Measurements from ENCODE around the gene ODAPH. TPM values are rescaled to one million over a fixed set of nuclear protein-coding genes. Genes with fewer than 3 reads are reported as not detected.
"Not testable (repeated sequence)": the region's sequence is repeated elsewhere in the genome, so short reads cannot be mapped to it uniquely, and the experiment has no call there.

The ODAPH gene
- total RNA-seq, 4 donors from 2014 or later = not detected

DNA sequence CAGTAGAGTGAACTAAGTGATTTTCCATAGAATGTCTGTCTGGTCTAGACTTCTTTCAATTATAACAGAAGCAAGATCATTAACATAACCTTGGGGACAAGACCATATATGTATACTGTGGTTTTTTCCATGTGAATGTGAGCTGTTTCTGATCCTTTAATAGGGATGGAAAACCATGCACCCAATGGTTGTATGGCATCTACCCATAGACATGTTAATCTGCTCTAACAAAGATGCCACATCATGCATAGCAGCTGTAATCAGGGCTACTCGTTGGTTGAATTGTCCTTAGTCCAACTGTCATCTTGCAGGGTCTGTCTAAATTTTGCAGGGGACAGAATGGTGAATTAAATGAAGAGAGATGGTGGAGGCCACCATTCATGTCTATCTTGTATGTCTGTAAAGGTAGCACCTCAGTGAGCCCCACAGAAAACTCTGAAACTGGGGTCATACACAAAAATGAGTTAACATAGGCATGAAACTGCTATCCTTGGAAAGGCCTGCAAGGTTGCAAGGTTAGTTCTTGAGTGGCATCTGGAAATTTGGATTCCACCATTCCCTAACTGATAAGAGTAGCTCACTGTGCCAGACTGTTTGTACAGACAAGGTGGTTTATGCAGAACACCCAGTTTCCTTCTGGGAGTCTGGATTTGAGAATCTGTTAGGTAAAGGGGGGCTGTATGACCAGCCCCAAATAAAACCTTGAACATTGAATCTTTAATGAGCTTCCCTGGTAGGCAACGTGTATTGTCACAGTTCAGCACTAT, 25.1 kb upstream of the ODAPH start:
- no peak overlapping the region for H3K27ac ChIP-seq
- 98 to 100% methylated on average over 2 of the region's 2 CpGs for WGBS, 2 donors (ENCODE audit: low coverage in 1 of 2)
- in situ Hi-C loops (cut with MboI; ENCODE audit: low pct_ligation_motif_present in 1 of 4, low pct_unique_long_range_greater_than_20kb in 1 of 4, low sequenced_read_pairs in 3 of 4) (no loop called here), intact Hi-C loops (cut with DNase I; ENCODE audit: low total_unique reads) (no loop called here)
- no peak overlapping the region for H3K4me3 ChIP-seq
- no peak for DNase-seq
- no peak for TF ChIP-seq CTCF (IDR thresholded peaks at IDR 0.05)
- no peak for TF ChIP-seq POLR2AphosphoS5 (IDR thresholded peaks at IDR 0.05)
- TF ChIP-seq EP300 (IDR thresholded peaks at IDR 0.05; ENCODE audit: low read depth) = no peak
- TF ChIP-seq POLR2A (IDR thresholded peaks at IDR 0.05) = no peak
- H3K4me1 ChIP-seq = no peaks in the 10 kb centered on the region
- H3K9me3 ChIP-seq = no peaks in the 10 kb centered on the region
- peaks cover 0 to 45% (median 21%) of the 10 kb centered on the region in 4 donors for H3K36me3 ChIP-seq
- no peaks in the 10 kb centered on the region for H3K27me3 ChIP-seq

DNA sequence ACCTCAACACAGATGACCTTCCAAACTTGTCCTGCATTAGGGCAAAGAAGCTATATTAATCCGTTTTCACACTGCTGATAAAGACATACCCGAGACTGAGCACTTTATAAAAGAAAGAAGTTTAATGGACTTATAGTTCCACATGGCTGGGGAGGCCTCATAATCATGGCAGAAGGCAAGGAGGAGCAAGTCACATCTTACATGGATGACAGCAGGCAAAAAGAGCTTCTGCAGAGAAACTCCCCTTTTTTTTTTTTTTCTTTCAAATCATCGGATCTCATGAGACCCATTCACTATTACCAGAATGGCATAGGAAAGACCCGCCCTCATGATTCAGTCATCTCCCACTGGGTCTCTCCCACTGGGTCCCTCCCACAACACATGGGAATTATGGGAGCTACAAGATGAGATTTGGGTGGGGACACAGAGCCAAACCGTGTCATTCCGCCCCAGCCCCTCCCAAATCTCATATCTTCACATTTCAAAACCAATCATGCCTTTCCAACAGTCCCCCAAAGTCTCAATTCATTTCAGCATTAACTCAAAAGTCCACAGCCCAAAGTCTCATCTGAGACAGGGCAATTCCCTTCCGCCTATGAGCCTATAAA, 24.2 kb upstream of the ODAPH start:
- intact Hi-C loops (cut with DNase I; ENCODE audit: low total_unique reads); in situ Hi-C loops (cut with MboI; ENCODE audit: low pct_ligation_motif_present in 1 of 4, low pct_unique_long_range_greater_than_20kb in 1 of 4, low sequenced_read_pairs in 3 of 4); DNase-seq; H3K4me3 ChIP-seq; H3K4me1 ChIP-seq; H3K27ac ChIP-seq; H3K9me3 ChIP-seq; H3K27me3 ChIP-seq: not testable (repeated sequence)
- peaks cover 0 to 42% (median 20%) of the 10 kb centered on the region in 4 donors for H3K36me3 ChIP-seq
- 96 to 99% methylated on average over 7 of the region's 7 CpGs for WGBS, 2 donors (ENCODE audit: low coverage in 1 of 2)

DNA sequence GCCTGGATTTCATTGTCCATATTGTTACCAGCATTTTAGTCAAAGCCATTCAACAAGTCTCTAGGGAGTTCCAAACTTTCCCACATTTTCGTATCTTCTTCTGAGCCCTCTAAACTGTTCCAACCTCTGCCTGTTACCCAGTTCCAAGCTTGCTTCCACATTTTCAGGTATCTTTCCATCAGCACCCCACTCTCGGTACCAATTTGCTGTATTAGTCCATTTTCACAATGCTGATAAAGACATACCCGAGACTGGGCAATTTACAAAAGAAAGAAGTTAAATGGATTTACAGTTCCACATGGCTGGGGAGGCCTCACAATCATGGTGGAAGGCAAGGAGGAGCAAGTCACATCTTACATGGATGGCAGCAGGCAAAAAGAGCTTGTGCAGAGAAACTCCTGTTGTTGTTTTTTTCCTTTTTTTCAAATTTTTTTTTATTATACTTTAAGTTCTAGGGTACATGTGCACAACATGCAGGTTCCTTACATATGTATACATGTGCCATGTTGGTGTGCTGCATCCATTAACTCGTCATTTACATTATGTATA, 22.5 kb upstream of the ODAPH start:
- H3K27me3 ChIP-seq; H3K9me3 ChIP-seq; H3K4me1 ChIP-seq; H3K27ac ChIP-seq; H3K4me3 ChIP-seq; in situ Hi-C loops (cut with MboI; ENCODE audit: low pct_ligation_motif_present in 1 of 4, low pct_unique_long_range_greater_than_20kb in 1 of 4, low sequenced_read_pairs in 3 of 4); DNase-seq; intact Hi-C loops (cut with DNase I; ENCODE audit: low total_unique reads): not testable (repeated sequence)
- peaks cover 0 to 29% (median 14%) of the 10 kb centered on the region in 4 donors for H3K36me3 ChIP-seq
- 95 to 96% methylated on average over 4 of the region's 4 CpGs for WGBS, 2 donors (ENCODE audit: low coverage in 1 of 2)

DNA sequence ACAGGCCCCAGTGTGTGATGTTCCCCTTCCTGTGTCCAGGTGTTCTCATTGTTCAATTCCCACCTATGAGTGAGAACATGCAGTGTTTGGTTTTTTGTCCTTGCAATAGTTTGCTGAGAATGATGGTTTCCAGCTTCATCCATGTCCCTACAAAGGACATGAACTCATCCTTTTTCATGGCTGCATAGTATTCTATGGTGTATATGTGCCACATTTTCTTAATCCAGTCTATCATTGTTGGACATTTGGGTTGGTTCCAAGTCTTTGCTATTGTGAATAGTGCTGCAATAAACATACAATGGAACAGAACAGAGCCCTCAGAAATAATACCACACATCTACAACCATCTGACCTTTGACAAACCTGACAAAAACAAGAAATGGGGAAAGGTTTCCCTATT, 21.9 kb upstream of the ODAPH start:
- H3K9me3 ChIP-seq; H3K4me1 ChIP-seq; DNase-seq; H3K27me3 ChIP-seq; H3K27ac ChIP-seq; H3K4me3 ChIP-seq; in situ Hi-C loops (cut with MboI; ENCODE audit: low pct_ligation_motif_present in 1 of 4, low pct_unique_long_range_greater_than_20kb in 1 of 4, low sequenced_read_pairs in 3 of 4); intact Hi-C loops (cut with DNase I; ENCODE audit: low total_unique reads): not testable (repeated sequence)
- peaks cover 0 to 24% (median 11%) of the 10 kb centered on the region in 4 donors for H3K36me3 ChIP-seq

- DNase-seq; H3K36me3 ChIP-seq; H3K4me3 ChIP-seq; in situ Hi-C loops (cut with MboI; ENCODE audit: low pct_ligation_motif_present in 1 of 4, low pct_unique_long_range_greater_than_20kb in 1 of 4, low sequenced_read_pairs in 3 of 4); H3K27ac ChIP-seq; H3K27me3 ChIP-seq; H3K4me1 ChIP-seq; intact Hi-C loops (cut with DNase I; ENCODE audit: low total_unique reads); H3K9me3 ChIP-seq: not testable (repeated sequence)
- WGBS, 2 donors (ENCODE audit: low coverage in 1 of 2) = 91 to 92% methylated on average over 2 to 6 of the region's 6 CpGs
Observed at GRCh38 chr4:75537308-75537707, 18.6 kb upstream of the ODAPH start.

DNA sequence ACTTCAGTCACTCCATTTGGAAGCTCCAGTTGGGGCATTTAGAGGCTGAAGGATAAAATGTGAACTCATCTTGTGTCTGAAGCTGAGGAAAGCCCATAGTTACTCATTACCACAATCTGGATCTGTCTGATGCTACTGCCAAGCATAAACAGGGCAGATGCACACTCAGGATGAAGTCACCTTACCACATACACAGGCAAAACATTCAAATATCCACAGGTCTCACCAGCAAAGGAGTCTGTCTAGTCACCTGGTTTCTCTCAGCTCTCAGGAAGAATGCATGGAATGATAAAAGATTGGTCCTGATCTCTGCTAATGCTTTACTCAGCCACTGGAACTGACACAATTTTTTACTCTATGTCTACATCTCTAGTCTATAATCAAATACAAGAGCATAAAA, 13.0 kb upstream of the ODAPH start:
- no peaks in the 10 kb centered on the region for H3K36me3 ChIP-seq
- in situ Hi-C loops (cut with MboI; ENCODE audit: low pct_ligation_motif_present in 1 of 4, low pct_unique_long_range_greater_than_20kb in 1 of 4, low sequenced_read_pairs in 3 of 4) = no loop called here

GRCh38 chr4:75544220-75544619, 11.6 kb upstream of the ODAPH start:
- in situ Hi-C loops (cut with MboI; ENCODE audit: low pct_ligation_motif_present in 1 of 4, low pct_unique_long_range_greater_than_20kb in 1 of 4, low sequenced_read_pairs in 3 of 4); H3K27ac ChIP-seq; H3K4me1 ChIP-seq; intact Hi-C loops (cut with DNase I; ENCODE audit: low total_unique reads); H3K9me3 ChIP-seq; H3K36me3 ChIP-seq; DNase-seq; H3K27me3 ChIP-seq; H3K4me3 ChIP-seq: not testable (repeated sequence)
- WGBS, 2 donors (ENCODE audit: low coverage in 1 of 2) = 92 to 94% methylated on average over 5 to 8 of the region's 8 CpGs

More for the DNA sequence above, 13.0 kb upstream of the ODAPH start:
- no peak for TF ChIP-seq POLR2AphosphoS5 (IDR thresholded peaks at IDR 0.05)
- no peak for TF ChIP-seq POLR2A (IDR thresholded peaks at IDR 0.05)
- TF ChIP-seq EP300 (IDR thresholded peaks at IDR 0.05; ENCODE audit: low read depth) = no peak
- TF ChIP-seq CTCF (IDR thresholded peaks at IDR 0.05) = no peak
- H3K27me3 ChIP-seq = no peaks in the 10 kb centered on the region
- no peaks in the 10 kb centered on the region for H3K9me3 ChIP-seq
- no peaks in the 10 kb centered on the region for H3K4me1 ChIP-seq
- no peak overlapping the region for H3K4me3 ChIP-seq
- DNase-seq = no peak
- no peak overlapping the region for H3K27ac ChIP-seq
- intact Hi-C loops (cut with DNase I; ENCODE audit: low total_unique reads) = no loop called here

All from transverse colon (tissue), 4 donors.